Mononuclear cell (primary cell): ENCODE data around the gene AKAP8L. TPM values are rescaled to one million over a fixed set of nuclear protein-coding genes. Genes with fewer than 3 reads are reported as not detected.

Source experiments
- H3K27me3 ChIP-seq: 2 replicates; pipeline ENCODE4 v1.6.0; 2011; ENCODE audit warnings: low read length, control low read depth; ENCODE audit not compliant: insufficient read depth
- H3K4me1 ChIP-seq: 2 replicates; pipeline ENCODE4 v1.5.1; 2011; ENCODE audit warnings: mild to moderate bottlenecking, low read length, control low read depth; ENCODE audit not compliant: insufficient read depth
- H3K4me3 ChIP-seq: 2 replicates; pipeline ENCODE4 v1.5.1; 2011; ENCODE audit warnings: mild to moderate bottlenecking, low read length, moderate library complexity
- H3K9me3 ChIP-seq: 2 replicates; pipeline ENCODE4 v1.5.1; 2011; ENCODE audit warnings: low read depth, mild to moderate bottlenecking, control low read depth, low read length
- total RNA-seq: library from RNA; depleted of rRNA; stranded (reverse); fragments of >200 nt; gene quantifications from one replicate; pipeline ENCODE4 v1.2.3, GENCODE V29; 2012

AKAP8L gene
- total RNA-seq, 1 donor: 76.9 TPM

- H3K4me1 ChIP-seq: peaks cover 28% of the 10 kb centered on the region
- H3K9me3 ChIP-seq: no peaks in the 10 kb centered on the region
- H3K4me3 ChIP-seq: no peak overlapping the region
- H3K27me3 ChIP-seq: no peaks in the 10 kb centered on the region
Measured at GRCh38 chr19:15429825-15430467, 11.2 kb upstream of the AKAP8L start.

DNA sequence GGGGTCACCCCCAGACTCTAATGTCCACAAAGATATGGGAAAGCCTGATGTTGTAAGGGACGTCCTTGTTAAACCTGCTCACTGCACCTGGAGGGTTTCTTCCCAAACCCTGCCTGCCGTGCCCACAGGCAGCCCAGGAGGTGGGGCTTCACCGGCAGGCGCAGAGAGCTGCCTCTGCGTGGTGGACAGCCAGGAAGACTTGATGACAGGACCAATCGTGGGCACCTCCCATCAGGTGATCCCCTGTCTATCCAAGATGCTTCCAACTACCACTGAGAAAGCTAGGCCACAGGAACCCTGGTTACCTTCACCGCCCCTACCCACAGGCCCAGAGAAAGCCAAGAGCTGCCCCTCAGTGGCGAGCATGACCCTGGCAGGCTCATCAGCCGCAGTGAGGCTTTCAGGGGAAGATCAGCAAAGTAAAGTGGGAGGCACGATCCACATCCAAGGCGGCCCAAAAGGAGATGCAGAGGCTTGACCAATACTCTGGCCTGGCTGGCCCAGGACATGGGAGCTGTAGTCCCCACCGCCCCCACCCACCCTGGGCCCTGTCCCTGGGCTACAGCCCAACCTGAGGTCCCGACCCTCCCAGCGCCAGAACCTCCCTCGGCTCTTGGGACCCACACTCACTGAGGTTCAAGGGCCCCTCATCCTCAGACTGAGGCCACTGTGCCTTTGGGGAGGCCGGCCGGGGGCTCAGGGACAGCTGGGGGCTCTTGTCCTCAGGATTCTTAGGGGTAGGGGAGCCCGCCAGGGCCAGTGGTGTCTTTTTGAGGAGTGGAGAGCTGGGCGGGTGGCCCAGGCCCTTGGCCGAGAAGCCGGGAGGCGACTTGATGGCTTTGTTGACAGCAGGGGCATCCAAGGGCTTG, 10.4 kb upstream of the AKAP8L start:
- H3K4me1 ChIP-seq: peaks cover 28% of the 10 kb centered on the region
- H3K27me3 ChIP-seq: no peaks in the 10 kb centered on the region
- H3K4me3 ChIP-seq: no peak overlapping the region
- H3K9me3 ChIP-seq: no peaks in the 10 kb centered on the region

GRCh38 chr19:15427991-15428471, 9.2 kb upstream of the AKAP8L start:
- Histone ChIP-seq H3K4me1 (peaks cover 23% of the 10 kb centered on the region), H3K9me3 (no peaks in the 10 kb centered on the region), H3K4me3 (no peak overlapping the region), H3K27me3 (no peaks in the 10 kb centered on the region)

- H3K4me3 ChIP-seq: no peak overlapping the region
- no peaks in the 10 kb centered on the region for H3K9me3 ChIP-seq
- peaks cover 23% of the 10 kb centered on the region for H3K4me1 ChIP-seq
- H3K27me3 ChIP-seq: no peaks in the 10 kb centered on the region
Measured at GRCh38 chr19:15427350-15427700, 8.5 kb upstream of the AKAP8L start.

- Histone ChIP-seq H3K4me1 (peaks cover 20% of the 10 kb centered on the region), H3K4me3 (no peak overlapping the region), H3K9me3 (no peaks in the 10 kb centered on the region), H3K27me3 (no peaks in the 10 kb centered on the region)
Measured at GRCh38 chr19:15426485-15427349, 7.9 kb upstream of the AKAP8L start.

DNA sequence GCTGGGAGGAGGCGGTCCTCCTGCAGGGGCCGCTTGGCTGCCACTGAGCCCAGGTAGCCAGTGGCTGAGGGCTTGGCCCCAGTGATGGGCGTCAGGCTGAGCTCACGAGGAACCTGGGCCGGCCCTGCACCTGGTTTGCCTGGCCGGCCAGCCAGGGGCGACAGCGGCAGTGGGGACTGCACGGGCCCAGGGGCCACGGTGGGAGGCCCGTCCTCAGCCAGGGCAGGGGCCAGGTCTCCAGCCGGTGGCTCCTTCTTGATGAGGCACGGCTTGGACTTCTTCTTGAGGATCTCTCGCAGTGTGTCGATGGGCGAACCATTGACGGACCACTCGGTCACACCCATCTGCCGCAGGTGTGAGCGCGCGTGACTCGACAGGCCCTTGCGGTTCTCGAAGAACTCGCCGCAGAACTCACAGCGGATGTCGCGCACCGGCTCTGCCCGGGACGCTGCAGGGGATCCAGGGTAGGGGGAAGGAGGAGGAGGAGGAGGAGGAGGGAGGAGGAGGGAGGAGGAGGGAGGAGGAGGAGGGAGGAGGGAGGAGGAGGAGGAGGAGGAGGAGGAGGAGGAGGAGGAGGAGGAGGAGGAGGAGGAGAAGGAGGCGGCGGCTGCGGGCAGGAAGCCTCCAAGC, 6.6 kb upstream of the AKAP8L start:
- no peak overlapping the region for H3K4me3 ChIP-seq
- no peaks in the 10 kb centered on the region for H3K9me3 ChIP-seq
- H3K4me1 ChIP-seq: peaks cover 7% of the 10 kb centered on the region
- H3K27me3 ChIP-seq: no peaks in the 10 kb centered on the region

DNA sequence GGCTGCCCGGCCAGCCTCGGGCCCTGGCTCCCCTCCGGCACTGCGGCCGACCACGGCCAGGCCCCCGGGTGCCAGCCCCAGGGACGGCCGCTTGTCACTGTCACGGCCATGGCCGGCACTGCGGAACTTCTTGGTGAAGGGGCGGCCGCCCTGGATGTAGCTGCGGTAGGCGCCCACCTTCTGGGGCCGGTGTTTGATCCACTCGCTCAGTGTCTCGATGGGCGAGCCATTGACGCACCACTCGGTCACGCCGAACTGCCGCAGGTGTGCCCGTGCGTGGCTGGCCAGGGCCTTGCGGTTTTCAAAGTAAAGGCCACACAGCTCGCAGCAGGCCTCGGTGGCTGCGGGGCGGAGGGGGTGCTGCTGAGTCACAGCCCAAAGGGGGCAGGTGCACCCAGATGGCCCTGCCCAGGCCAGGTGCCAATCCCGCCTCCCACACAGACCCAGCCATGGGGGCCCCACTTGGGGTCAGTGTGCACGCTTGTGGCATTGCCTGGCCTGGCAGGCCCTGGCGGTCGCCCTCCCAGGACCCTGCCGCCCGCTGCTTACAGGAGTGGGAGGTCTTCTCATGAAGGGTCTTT, 6.0 kb upstream of the AKAP8L start:
- Histone ChIP-seq H3K4me1 (peaks cover under 1% of the 10 kb centered on the region), H3K4me3 (no peak overlapping the region), H3K27me3 (no peaks in the 10 kb centered on the region), H3K9me3 (no peaks in the 10 kb centered on the region)

- no peaks in the 10 kb centered on the region for H3K27me3 ChIP-seq
- H3K4me3 ChIP-seq: no peak overlapping the region
- H3K4me1 ChIP-seq: peaks cover 6% of the 10 kb centered on the region
- H3K9me3 ChIP-seq: no peaks in the 10 kb centered on the region
Measured at GRCh38 chr19:15424121-15424520, 5.3 kb upstream of the AKAP8L start.

GRCh38 chr19:15423130-15423529, 4.3 kb upstream of the AKAP8L start:
- Histone ChIP-seq H3K27me3 (no peaks in the 10 kb centered on the region), H3K4me3 (no peak overlapping the region), H3K4me1 (peaks cover 7% of the 10 kb centered on the region), H3K9me3 (no peaks in the 10 kb centered on the region)

DNA sequence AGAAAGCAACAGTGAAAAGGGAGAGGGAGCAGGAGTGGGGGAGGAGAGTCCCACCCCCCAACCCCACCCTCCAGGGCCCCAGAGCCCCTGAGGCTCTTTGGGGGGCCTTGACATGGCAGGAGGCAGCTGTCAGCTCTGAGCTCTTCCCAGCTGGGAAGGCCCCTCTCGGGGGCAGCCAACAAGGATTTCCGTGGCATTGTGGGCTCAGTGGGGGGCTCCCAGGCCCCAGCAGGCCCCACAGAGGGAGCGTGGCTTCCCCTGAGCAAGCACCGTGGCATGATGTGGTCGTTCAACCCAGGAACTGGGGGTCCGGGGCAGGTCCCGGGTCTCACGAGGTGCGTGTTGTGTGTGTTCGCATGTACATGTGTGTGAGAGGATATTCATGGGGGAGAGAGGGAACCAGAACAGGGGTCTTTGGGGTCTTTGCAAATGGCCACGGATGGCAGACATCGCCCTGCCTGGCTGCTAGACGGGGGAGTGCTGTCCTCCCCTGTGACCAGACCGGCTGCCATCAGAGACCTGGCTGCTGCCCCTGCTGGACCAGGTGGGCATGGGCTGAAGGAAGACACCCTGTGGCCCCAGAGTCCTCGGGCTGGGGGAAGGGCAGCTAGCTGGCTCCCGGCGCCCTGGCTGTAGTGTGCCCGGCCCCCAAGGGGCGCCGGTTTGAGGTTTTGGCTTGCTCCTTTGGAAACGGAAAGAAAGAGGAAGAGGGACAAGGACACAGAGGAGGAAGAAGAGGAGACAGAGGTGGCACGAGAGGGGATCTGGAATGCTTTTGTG, 3.7 kb upstream of the AKAP8L start:
- H3K4me3 ChIP-seq: no peak overlapping the region
- H3K9me3 ChIP-seq: no peaks in the 10 kb centered on the region
- H3K27me3 ChIP-seq: no peaks in the 10 kb centered on the region
- peaks cover 14% of the 10 kb centered on the region for H3K4me1 ChIP-seq

- Histone ChIP-seq H3K27me3 (no peaks in the 10 kb centered on the region), H3K9me3 (no peaks in the 10 kb centered on the region), H3K4me3 (no peak overlapping the region), H3K4me1 (peaks cover 21% of the 10 kb centered on the region)
Measured at GRCh38 chr19:15421721-15422260, 3.0 kb upstream of the AKAP8L start.

- Histone ChIP-seq H3K27me3 (no peaks in the 10 kb centered on the region), H3K4me3 (no peak overlapping the region)
Measured at GRCh38 chr19:15421136-15421695, 2.4 kb upstream of the AKAP8L start.

GRCh38 chr19:15419413-15420025, 731 bp upstream of the AKAP8L start:
- Histone ChIP-seq H3K4me3 (no peak overlapping the region), H3K27me3 (no peaks in the 10 kb centered on the region), H3K4me1 (peaks cover 32% of the 10 kb centered on the region), H3K9me3 (no peaks in the 10 kb centered on the region)

More at GRCh38 chr19:15421136-15421695, 2.4 kb upstream of the AKAP8L start:
- H3K9me3 ChIP-seq: no peaks in the 10 kb centered on the region
- H3K4me1 ChIP-seq: peaks cover 25% of the 10 kb centered on the region
